GM19395 (cell line): ENCODE data around the gene ZNF654.
"Not testable (repeated sequence)": the region's sequence is repeated elsewhere in the genome, so short reads cannot be mapped to it uniquely, and the experiment has no call there.

Source experiments
- ATAC-seq: cut with Tn5 transposase; IDR thresholded peaks from one replicate; pipeline ENCODE4 v1.9.1; 2021; ENCODE audit warnings: mild to moderate bottlenecking, moderate library complexity; ENCODE audit not compliant: unreplicated experiment

The ZNF654 gene

GRCh38 chr3:88058581-88059379 is at the start of gene ZNF654, which contains the start of gene CGGBP1:
ZNF654 (plus strand) TSS chr3:88059255; CDS start chr3:88059320, 65 bp downstream.
CGGBP1 (minus strand) TSS chr3:88059005; CDS start chr3:88055976, 3,029 bp downstream.
- peak; percentile 95 for ATAC-seq

- no peak for ATAC-seq
These were observed 48.2 kb upstream of the ZNF654 start for GRCh38 chr3:88010810-88011209.

DNA sequence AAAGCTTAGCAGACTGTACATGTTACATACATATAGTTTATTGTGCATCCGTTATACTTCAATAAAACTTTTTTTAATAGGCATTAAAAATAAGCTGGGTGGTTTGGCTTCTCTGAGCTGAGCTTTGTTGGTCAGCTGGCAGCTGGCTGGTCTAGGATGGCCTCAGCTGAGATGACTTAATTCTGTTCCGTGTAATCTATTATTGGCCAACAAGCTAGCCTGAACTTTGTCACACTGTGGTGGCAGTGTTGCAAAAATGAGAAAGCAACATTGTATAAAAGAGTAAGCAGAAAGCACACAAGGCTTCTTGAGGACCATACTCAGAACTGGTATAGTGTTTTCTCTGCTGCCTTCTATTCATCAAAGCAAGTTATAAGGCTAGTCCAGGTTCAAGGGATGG is 45.5 kb upstream of the ZNF654 start:
- ATAC-seq, result no peak

DNA sequence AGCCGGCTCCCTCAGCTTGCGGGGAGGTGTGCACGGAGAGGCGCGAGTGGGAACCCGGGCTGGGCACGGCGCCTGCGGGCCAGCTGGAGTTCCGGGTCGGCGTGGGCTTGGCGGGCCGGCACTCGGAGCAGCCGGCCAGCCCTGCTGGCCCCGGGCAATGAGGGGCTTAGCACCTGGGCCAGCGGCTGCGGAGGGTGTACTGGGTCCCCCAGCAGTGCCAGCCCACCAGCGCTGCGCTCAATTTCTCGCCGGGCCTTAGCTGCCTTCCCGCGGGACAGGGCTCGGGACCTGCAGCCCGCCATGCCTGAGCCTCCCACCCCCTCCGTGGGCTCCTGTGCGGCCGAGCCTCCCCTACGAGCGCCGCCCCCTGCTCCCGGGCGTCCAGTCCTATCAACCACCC is 43.4 kb upstream of the ZNF654 start:
- not testable (repeated sequence) for ATAC-seq

DNA sequence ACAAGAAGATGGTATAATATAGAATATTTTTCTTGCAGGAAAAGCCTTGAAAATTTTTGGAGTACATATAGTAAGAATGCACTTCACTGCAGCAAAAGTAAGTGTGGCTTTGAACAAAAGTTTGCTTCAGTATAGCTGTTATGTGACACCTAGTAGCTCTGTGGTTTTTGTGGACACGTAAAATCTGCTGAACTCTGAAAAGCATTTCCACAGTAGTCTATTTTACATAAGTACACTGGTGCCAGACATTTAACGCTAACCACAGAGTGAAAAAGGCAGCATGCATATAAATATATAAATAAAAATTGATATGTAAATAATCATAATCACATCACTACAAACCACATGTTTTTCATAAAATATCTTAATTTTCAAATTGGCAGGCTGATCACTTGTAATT is 40.0 kb upstream of the ZNF654 start:
- peak; percentile 95 for ATAC-seq

- ATAC-seq, result no peak
These were observed 34.0 kb upstream of the ZNF654 start for GRCh38 chr3:88025001-88025552.

DNA sequence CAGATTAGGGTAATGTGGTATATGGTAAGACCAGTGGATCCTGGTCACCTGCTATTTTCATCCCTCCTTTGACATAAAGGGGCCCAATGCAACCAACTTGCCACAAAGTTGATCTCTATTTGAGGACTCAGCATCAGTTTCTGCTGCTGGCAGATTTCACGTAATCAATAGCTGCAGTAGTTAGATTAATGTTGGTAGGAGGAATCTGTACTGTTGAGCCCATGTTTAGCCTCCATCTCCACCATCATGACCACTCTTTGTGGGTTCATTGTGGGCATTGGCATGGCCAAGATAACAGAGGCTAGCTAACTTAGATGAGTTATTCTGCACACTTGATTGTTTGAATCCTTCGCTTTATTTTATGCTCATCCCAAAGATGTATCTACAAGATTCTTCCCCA is 30.2 kb upstream of the ZNF654 start:
- ATAC-seq, result no peak

GRCh38 chr3:88030210-88030609 is 28.8 kb upstream of the ZNF654 start:
- ATAC-seq, result no peak

DNA sequence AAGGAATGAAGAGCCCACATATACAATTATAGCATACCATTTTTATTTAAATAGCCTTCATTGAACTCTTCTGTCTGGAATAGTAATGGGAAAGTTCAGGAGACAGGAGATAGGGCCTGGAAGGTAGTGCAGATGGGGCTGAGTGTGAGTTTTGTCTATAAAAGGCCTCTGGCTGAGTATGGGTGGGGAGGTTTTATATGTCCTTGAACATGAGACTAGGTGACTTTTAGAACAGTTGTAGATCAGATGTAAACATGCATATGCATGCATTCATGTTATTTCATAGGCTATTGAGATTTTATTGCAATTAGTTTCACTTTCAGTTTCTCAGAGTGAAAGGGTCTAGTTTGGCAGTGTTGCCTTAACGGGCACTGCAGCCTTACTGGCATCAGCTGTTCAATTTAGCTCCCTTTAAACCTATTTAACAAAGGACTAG is 27.4 kb upstream of the ZNF654 start:
- ATAC-seq, result peak; percentile 84

DNA sequence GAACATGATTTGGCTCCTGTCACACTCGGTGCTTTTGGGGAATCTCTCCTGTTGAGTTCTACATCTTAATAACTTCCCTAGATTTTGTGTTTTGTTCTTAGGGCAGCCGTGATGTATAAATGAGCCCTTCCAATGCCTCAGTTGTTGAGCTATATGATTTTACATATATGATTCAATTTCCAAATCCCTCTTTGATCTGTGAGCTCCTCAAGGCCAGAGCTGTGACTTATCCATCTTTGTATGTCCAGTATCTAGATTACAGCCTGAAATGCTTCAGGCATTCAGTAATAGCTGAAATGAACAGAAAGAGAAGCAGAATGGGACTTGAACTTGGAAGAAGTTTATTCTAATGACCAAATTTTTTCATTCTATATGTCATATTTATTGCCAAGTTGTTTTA is 26.8 kb upstream of the ZNF654 start:
- peak; percentile 18 for ATAC-seq

- ATAC-seq, result no peak
These were observed 26.0 kb upstream of the ZNF654 start for GRCh38 chr3:88033079-88033478.

DNA sequence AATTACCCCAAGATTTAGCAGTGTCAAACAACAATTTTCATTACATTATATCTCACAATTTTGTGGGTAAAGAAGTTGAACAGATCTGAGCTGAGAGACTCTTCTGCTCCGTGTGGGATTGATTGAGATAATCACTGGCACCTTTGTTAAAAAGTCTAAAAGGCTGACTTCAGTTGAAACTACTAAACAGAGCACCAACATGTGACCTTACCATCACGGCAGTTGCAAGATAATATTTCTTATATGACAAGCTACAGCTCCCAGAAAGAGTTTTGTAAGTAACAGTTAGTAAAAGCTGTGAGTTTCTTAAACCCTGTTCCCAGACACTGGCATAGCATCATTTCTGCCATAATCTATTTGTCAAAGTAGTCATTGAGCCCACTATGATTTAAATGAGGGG is 25.2 kb upstream of the ZNF654 start:
- ATAC-seq, result no peak

- ATAC-seq, result no peak
These were observed 24.4 kb upstream of the ZNF654 start for GRCh38 chr3:88034491-88035275.

DNA sequence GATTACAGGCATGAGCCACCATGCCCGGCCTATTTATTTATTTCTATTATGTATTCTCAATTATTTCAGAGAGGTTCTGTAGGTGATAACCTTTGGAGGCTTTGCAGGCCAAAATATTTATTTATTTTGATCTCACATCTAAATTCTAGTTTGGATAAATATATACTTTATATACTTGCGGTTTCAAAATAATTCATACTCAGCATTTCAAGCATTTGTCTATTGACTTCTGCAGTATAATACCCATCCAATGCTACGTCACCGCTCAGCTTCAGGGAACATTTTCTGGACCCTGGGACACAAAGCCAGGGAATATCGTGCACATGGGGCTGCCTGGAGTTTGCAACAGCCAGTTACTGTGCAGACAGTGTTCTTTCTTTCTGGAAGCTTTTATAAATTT is 22.8 kb upstream of the ZNF654 start:
- no peak for ATAC-seq

DNA sequence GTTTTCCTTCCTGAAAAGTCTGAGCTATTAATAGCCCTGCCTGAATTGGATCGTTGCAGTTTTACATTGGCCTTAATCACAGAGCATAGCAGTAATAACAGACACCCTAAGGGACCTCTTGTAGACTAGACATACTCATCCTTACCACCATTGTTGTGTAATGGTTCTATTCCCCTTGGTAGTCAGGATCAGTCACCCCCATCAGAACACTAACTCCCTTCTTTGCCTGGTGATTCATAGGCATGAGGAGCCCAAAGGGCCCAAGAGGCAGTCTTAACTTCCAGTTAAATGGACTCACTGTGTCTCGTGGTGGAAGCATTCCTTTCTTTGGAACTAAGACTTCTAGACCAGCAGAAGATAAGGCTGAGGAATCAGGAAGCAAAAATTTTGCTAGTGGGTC is 20.5 kb upstream of the ZNF654 start:
- no peak for ATAC-seq

DNA sequence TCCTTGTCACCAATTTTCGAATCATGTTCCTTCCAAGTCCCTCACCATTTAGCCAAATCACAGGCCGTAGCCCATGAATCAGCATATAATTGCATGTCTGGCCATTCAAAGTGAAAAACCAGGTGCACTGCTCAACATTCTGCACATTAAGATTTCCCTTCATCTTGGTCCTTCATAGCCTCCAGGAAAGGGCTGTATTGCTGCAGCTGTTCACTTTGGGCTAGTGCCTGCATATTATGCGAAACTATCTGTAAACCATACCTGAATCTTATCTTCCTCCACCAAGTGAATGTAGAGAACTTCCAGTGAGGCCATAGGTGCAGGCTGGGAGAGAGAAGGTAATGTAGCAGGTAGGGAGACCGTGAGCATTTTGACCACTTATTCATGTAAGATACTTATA is 18.5 kb upstream of the ZNF654 start:
- no peak for ATAC-seq

DNA sequence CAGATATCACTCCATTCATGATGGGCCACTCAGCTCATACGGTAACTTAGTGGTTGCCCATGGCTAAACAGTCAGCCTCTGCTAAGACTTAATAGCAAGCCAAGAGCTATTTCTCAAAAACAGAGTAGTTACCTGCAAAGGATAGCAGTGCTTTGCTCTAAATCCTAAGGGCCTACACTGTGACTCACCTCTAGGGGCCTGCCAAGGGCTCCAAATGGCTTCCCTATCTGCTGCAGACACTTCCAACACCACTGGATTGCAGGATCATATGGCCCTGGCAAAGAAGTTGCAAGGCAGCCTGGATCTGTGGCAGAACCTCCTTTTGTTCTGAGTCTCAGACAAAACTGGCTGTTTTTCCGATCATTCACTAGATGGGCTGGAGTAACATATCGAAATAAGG is 18.1 kb upstream of the ZNF654 start:
- no peak for ATAC-seq

- ATAC-seq, result no peak
These were observed 14.6 kb upstream of the ZNF654 start for GRCh38 chr3:88044411-88044810.

DNA sequence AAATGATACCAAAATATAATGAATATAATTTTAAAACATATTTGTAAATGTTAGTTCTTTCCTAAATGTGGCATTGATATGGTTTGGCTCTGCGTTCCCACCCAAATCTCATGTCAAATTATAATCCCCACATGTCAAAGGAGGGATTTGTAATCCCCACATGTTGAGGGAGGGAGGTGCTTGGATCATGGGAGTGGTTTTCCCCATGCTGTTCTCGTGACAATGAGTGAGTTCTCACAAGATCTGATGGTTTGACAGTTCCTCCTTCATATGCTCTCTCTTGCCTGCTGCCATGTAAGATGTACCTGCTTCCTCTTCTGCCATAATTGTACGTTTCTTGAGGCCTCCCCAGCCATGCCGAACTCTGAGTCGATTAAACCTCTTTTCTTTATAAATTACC is 12.3 kb upstream of the ZNF654 start:
- ATAC-seq, result no peak

- no peak for ATAC-seq
These were observed 1.3 kb upstream of the ZNF654 start for GRCh38 chr3:88057630-88058305.

DNA sequence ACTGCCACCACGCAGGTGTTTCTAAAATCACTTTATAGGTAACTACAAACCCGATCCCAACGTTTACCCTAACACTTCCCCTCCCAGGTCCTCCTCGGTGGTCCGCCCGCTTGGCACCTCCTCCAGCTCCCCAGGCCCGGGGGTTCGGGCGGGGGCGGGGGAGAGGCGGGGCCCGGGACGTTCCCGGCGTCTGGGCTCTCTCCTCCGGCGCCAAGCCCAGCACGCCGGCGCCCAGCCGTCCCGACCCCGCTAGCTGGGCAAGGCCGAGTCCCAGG is 812 bp upstream of the ZNF654 start:
- peak; percentile 23 for ATAC-seq
